HCT116 (cell line): ENCODE measurements around the gene ARMC10. TPM values are rescaled to one million over a fixed set of nuclear protein-coding genes. Genes with fewer than 3 reads are reported as not detected.

Source experiments
- ATAC-seq: fragments of 200-7000 bp; cut with Tn5 transposase; 2 replicates; pipeline ENCODE4 v1.9.1; 2020; ENCODE audit warnings: mild to moderate bottlenecking, moderate library complexity
- BruUV-seq: library from RNA; stranded (reverse); fragments of 400-500 nt; replicated peaks from 2 replicates; lab custom pipeline; 2021; lab: Mats Ljungman, UMichigan
- CTCF ChIA-PET: fragments of 300-600 bp; sonication (Branson Sonifier 250); formaldehyde crosslinking; loops from one replicate; lab custom pipeline; 2021; ENCODE audit warnings: antibody characterized with exemption; lab: Charles Lee
- POLR2A ChIA-PET: fragments of 300-600, 350-600 bp; sonication (Branson Sonifier 250); formaldehyde crosslinking; loops from one replicate; lab custom pipeline; 2021; ENCODE audit warnings: antibody characterized with exemption; lab: Charles Lee
- RAD21 ChIA-PET, 2 experiments: fragments of 300-600 bp; sonication (Branson Sonifier 250); formaldehyde crosslinking; loops; one replicate each; lab custom pipeline; 2023; ENCODE audit warnings: low total read pairs in 2 of 2; ENCODE audit not compliant: uncharacterized antibody in 2 of 2, unreplicated experiment in 2 of 2, low non-redundant PET in 1 of 2; lab: Charles Lee
- DNase-seq: peaks from one replicate; pipeline ENCODE4 v3.0.0-alpha.2; 2010; ENCODE audit warnings: low read depth, low spot score
- H2AFZ ChIP-seq: fragments of 200-600 bp; shearing (Covaris generic), sonication (generic); 2 replicates; pipeline ENCODE4 v1.6.1; 2017; ENCODE audit warnings: low read depth, mixed run types, mixed read lengths, antibody characterized with exemption, low read length; ENCODE audit not compliant: poor library complexity, severe bottlenecking
- H3K27ac ChIP-seq: 2 replicates; pipeline ENCODE4 v1.5.1; 2012; ENCODE audit warnings: low read depth, low read length
- H3K27me3 ChIP-seq: fragments of 200-600 bp; sonication (generic); 2 replicates; pipeline ENCODE4 v1.6.1; 2016; ENCODE audit warnings: mixed run types, low read length, mixed read lengths; ENCODE audit not compliant: insufficient read depth
- H3K36me3 ChIP-seq, 2 experiments: fragments of 200-500 bp in 1 of 2; fragments of 200-600 bp in 1 of 2; sonication (Bioruptor generic) in 1 of 2; sonication (generic) in 1 of 2; 2 replicates each; pipeline versions ENCODE4 v1.5.1 to v1.6.1; 2014 to 2016; ENCODE audit warnings: low read length in 2 of 2, inconsistent platforms in 1 of 2, mixed read lengths in 1 of 2, mixed run types in 1 of 2; ENCODE audit not compliant: insufficient read depth in 2 of 2, control insufficient read depth in 1 of 2
- H3K4me1 ChIP-seq, 2 experiments: fragments of 200-600 bp in 1 of 2; sonication (generic) in 1 of 2; 2 replicates each; pipeline versions ENCODE4 v1.5.1 to v1.6.1; 2012 to 2017; ENCODE audit warnings: low read length in 2 of 2, inconsistent platforms in 1 of 2, mild to moderate bottlenecking in 1 of 2, mixed read lengths in 1 of 2, mixed run types in 1 of 2, moderate library complexity in 1 of 2; ENCODE audit not compliant: insufficient read depth in 2 of 2, control insufficient read depth in 1 of 2
- H3K4me2 ChIP-seq: fragments of 200-600 bp; sonication (generic); 2 replicates; pipeline ENCODE4 v1.6.1; 2017; ENCODE audit warnings: mixed run types, low read length, mixed read lengths
- H3K4me3 ChIP-seq, 2 experiments: fragments of 200-600 bp in 1 of 2; sonication (generic) in 1 of 2; replicated peaks in 1 of 2; 2 replicates each; pipeline ENCODE4 v1.5.1; 2011 to 2016; ENCODE audit warnings: low read length in 2 of 2, control low read depth in 1 of 2, low read depth in 1 of 2, mild to moderate bottlenecking in 1 of 2, mixed read lengths in 1 of 2, mixed run types in 1 of 2
- H3K79me2 ChIP-seq: fragments of 200-600 bp; sonication (generic); 2 replicates; pipeline ENCODE4 v1.6.1; 2017; ENCODE audit warnings: mild to moderate bottlenecking, mixed run types, low read length, moderate library complexity, mixed read lengths; ENCODE audit not compliant: insufficient read depth
- H3K9ac ChIP-seq: fragments of 200-600 bp; sonication (generic); 2 replicates; pipeline ENCODE4 v1.6.1; 2016; ENCODE audit warnings: low read length, mixed read lengths
- H3K9me2 ChIP-seq: fragments of 200-600 bp; sonication (generic), shearing (Covaris generic); 2 replicates; pipeline ENCODE4 v1.6.1; 2017; ENCODE audit warnings: mixed run types, mild to moderate bottlenecking, moderate library complexity; ENCODE audit not compliant: insufficient read depth
- H3K9me3 ChIP-seq, 2 experiments: fragments of 200-500 bp in 1 of 2; fragments of 200-600 bp in 1 of 2; sonication (Bioruptor generic) in 1 of 2; sonication (generic) in 1 of 2; 2 replicates each; pipeline ENCODE4 v1.6.1; 2014 to 2017; ENCODE audit warnings: low read length in 2 of 2, mixed read lengths in 2 of 2, inconsistent platforms in 1 of 2, low read depth in 1 of 2, mild to moderate bottlenecking in 1 of 2, mixed run types in 1 of 2, moderate library complexity in 1 of 2; ENCODE audit not compliant: control insufficient read depth in 1 of 2, insufficient read depth in 1 of 2
- H4K20me1 ChIP-seq: fragments of 200-600 bp; sonication (generic), shearing (Covaris generic); 2 replicates; pipeline ENCODE4 v1.6.1; 2017; ENCODE audit warnings: mixed run types, mild to moderate bottlenecking, moderate library complexity; ENCODE audit not compliant: insufficient read depth
- ATF3 ChIP-seq: IDR thresholded peaks from 2 replicates; pipeline ENCODE4 v1.6.1; 2012
- CBX3 ChIP-seq: IDR thresholded peaks from 2 replicates; pipeline ENCODE4 v1.6.1; 2012; ENCODE audit warnings: low read depth
- CTCF ChIP-seq, 3 experiments: fragments of 200-600 bp in 1 of 3; sonication (generic) in 1 of 3; IDR thresholded peaks in 2 of 3; conservative IDR thresholded peaks in 1 of 3; 2 replicates each; pipeline ENCODE4 v1.5.1; 2012 to 2017; ENCODE audit warnings: low read depth in 2 of 3, low read length in 2 of 3, antibody characterized with exemption in 1 of 3, borderline replicate concordance in 1 of 3, control low read depth in 1 of 3, mild to moderate bottlenecking in 1 of 3, mixed read lengths in 1 of 3, mixed run types in 1 of 3, moderate library complexity in 1 of 3; ENCODE audit not compliant: insufficient read depth in 1 of 3
- EZH2 ChIP-seq: fragments of 200-600 bp; sonication (generic); IDR thresholded peaks from 2 replicates; pipeline ENCODE4 v1.6.1; 2017; ENCODE audit warnings: antibody characterized with exemption, mixed run types
- FOSL1 ChIP-seq: IDR thresholded peaks from 2 replicates; pipeline ENCODE4 v1.6.1; 2012; ENCODE audit warnings: low read depth
- JUND ChIP-seq: IDR thresholded peaks from 2 replicates; pipeline ENCODE4 v1.6.1; 2012
- MAX ChIP-seq: IDR thresholded peaks from 2 replicates; pipeline ENCODE4 v1.6.1; 2012
- POLR2A ChIP-seq: IDR thresholded peaks from 2 replicates; pipeline ENCODE4 v1.7.0; 2011; ENCODE audit warnings: borderline replicate concordance; ENCODE audit not compliant: insufficient read depth, insufficient read length; ENCODE audit errors: extremely low read depth
- POLR2AphosphoS5 ChIP-seq: IDR thresholded peaks from 2 replicates; pipeline ENCODE4 v1.6.1; 2011; ENCODE audit warnings: mild to moderate bottlenecking, low read depth, low read length, moderate library complexity
- RAD21 ChIP-seq: IDR thresholded peaks from 2 replicates; pipeline ENCODE4 v1.6.1; 2012; ENCODE audit warnings: low read depth, mild to moderate bottlenecking
- SIN3A ChIP-seq: IDR thresholded peaks from 2 replicates; pipeline ENCODE4 v1.6.1; 2012; ENCODE audit warnings: low read depth
- SP1 ChIP-seq: IDR thresholded peaks from 2 replicates; pipeline ENCODE4 v1.6.1; 2012; ENCODE audit warnings: low read depth
- SRF ChIP-seq: IDR thresholded peaks from 2 replicates; pipeline ENCODE4 v1.6.1; 2012; ENCODE audit warnings: low read depth
- TCF7L2 ChIP-seq: IDR thresholded peaks from 2 replicates; pipeline ENCODE4 v1.7.0; 2011; ENCODE audit warnings: borderline replicate concordance, inconsistent platforms; ENCODE audit not compliant: insufficient read depth, insufficient read length; ENCODE audit errors: extremely low read depth
- YY1 ChIP-seq: IDR thresholded peaks from 2 replicates; pipeline ENCODE4 v1.6.1; 2011; ENCODE audit warnings: low read length, low read depth, moderate library complexity, mild to moderate bottlenecking; ENCODE audit not compliant: insufficient replicate concordance; ENCODE audit errors: extremely low read depth
- ZBTB33 ChIP-seq: IDR thresholded peaks from 2 replicates; pipeline ENCODE4 v1.6.1; 2011; ENCODE audit warnings: mild to moderate bottlenecking, low read length, moderate library complexity; ENCODE audit not compliant: insufficient replicate concordance; ENCODE audit errors: extremely low read depth
- ZFX ChIP-seq: fragments of 450-650 bp; IDR thresholded peaks from 2 replicates; pipeline ENCODE4 v1.6.1; 2017
- ZNF274 ChIP-seq: fragments of 200-500 bp; sonication (Bioruptor generic); IDR thresholded peaks from 2 replicates; pipeline ENCODE4 v1.6.1; 2014; ENCODE audit warnings: mild to moderate bottlenecking, low read depth, low read length, inconsistent platforms
- intact Hi-C: fragments of 100-400 bp; cut with micrococcal nuclease; formaldehyde crosslinking; loops from 2 replicates; pipeline ENCODE4 v1.10.0; 2022
- total RNA-seq: library from RNA; stranded (reverse); gene quantifications from one replicate; pipeline ENCODE4 v1.2.1, GENCODE V29; 2021; ENCODE audit not compliant: unreplicated experiment

The ARMC10 gene
- total RNA-seq, 1 experiment from 2014 or later = 53.3 TPM

- no peaks in the 10 kb centered on the region for H3K79me2 ChIP-seq
- DNase-seq = no peak
- no peaks in the 10 kb centered on the region for H3K9me2 ChIP-seq
- H3K4me1 ChIP-seq = no peaks in the 10 kb centered on the region
- no peak overlapping the region for H3K9ac ChIP-seq
- H2AFZ ChIP-seq = no peak overlapping the region
- no peak overlapping the region for H3K4me2 ChIP-seq
- ChIA-PET CTCF (no interaction called here), POLR2A (no interaction called here), RAD21 (no interaction called here)
- H3K4me3 ChIP-seq = no peak overlapping the region
- H3K27ac ChIP-seq = no peak overlapping the region
- no peaks in the 10 kb centered on the region for H4K20me1 ChIP-seq
- H3K36me3 ChIP-seq = peaks cover 0 to 7% of the 10 kb centered on the region in 2 experiments; a peak in 1 of 4 replicates
- no peaks in the 10 kb centered on the region for H3K9me3 ChIP-seq
- no peaks in the 10 kb centered on the region for H3K27me3 ChIP-seq
- BruUV-seq = no TSS peak
- no peak for ATAC-seq
- intact Hi-C loops = no loop called here
- no peak for TF ChIP-seq CBX3
- TF ChIP-seq YY1 = no peak
- TF ChIP-seq SRF = no peak
- no peak for TF ChIP-seq POLR2AphosphoS5
- TF ChIP-seq FOSL1 = no peak
- no peak for TF ChIP-seq SP1
- no peak for TF ChIP-seq EZH2
- no peak for TF ChIP-seq ZBTB33
- TF ChIP-seq JUND = no peak
- no peak for TF ChIP-seq RAD21
- TF ChIP-seq MAX = no peak
- no peak for TF ChIP-seq POLR2A
- TF ChIP-seq ZFX = no peak
- no peak for TF ChIP-seq ATF3
- no peak for TF ChIP-seq TCF7L2
- TF ChIP-seq SIN3A = no peak
- TF ChIP-seq CTCF (IDR thresholded peaks at IDR 0.05 in 2 of 3, conservative IDR thresholded peaks at IDR 0.05 in 1 of 3; ENCODE audit: borderline replicate concordance in 1 of 3, insufficient read depth in 1 of 3, low read depth in 2 of 3, low read length in 2 of 3) = no peak
- TF ChIP-seq ZNF274 = no peak
Measured at GRCh38 chr7:103121641-103122040, 46.7 kb downstream of the ARMC10 start.
